Neural cell (in vitro differentiated cells): ENCODE data around the gene ICE2.

Experiments
- POLR2AphosphoS5 ChIP-seq: IDR thresholded peaks from 2 replicates; pipeline ENCODE4 v1.6.1; 2012
- RAD21 ChIP-seq: fragments of 450-650 bp; conservative IDR thresholded peaks from 2 replicates; pipeline ENCODE4 v1.6.1; 2014; ENCODE audit warnings: antibody characterized with exemption, mild to moderate bottlenecking, moderate library complexity
- SMC3 ChIP-seq: fragments of 450-650 bp; conservative IDR thresholded peaks from 2 replicates; pipeline ENCODE4 v1.6.1; 2014; ENCODE audit warnings: antibody characterized with exemption, mild to moderate bottlenecking, moderate library complexity; ENCODE audit not compliant: poor library complexity

GRCh38 chr15:60423537-60423936 is 55.4 kb downstream of the ICE2 start:
- TF ChIP-seq RAD21 = no peak
- TF ChIP-seq POLR2AphosphoS5 = no peak
- TF ChIP-seq SMC3 = no peak
